HepG2 (cell line): ENCODE results near the gene FLYWCH1. TPM values are rescaled to one million over a fixed set of nuclear protein-coding genes. Genes with fewer than 3 reads are reported as not detected.

Experiments used
- ATF4 ChIP-seq, 2 experiments: fragments of 450-650 bp in 1 of 2; sonication (generic) in 1 of 2; formaldehyde crosslinking; IDR thresholded peaks; 2 replicates each; pipeline versions ENCODE4 v1.5.0 to v1.8.0; 2020 to 2022; ENCODE audit warnings: mild to moderate bottlenecking in 1 of 2, missing genetic modification reagents in 1 of 2
- ATF7 ChIP-seq, 2 experiments: fragments of 450-650 bp in 1 of 2; sonication (generic) in 1 of 2; formaldehyde crosslinking in 1 of 2; IDR thresholded peaks; 2 replicates each; pipeline versions ENCODE4 v1.4.0 to v1.6.1; 2016 to 2020; ENCODE audit warnings: antibody characterized with exemption in 1 of 2, mild to moderate bottlenecking in 1 of 2, missing genetic modification reagents in 1 of 2
- CBX5 ChIP-seq: sonication (generic); formaldehyde crosslinking; IDR thresholded peaks from 2 replicates; pipeline ENCODE4 v1.4.0; 2020; ENCODE audit warnings: missing genetic modification reagents, borderline replicate concordance
- FOXP1 ChIP-seq, 2 experiments: fragments of 450-650 bp in 1 of 2; IDR thresholded peaks; 2 replicates each; pipeline ENCODE4 v1.6.1; 2017 to 2018; ENCODE audit warnings: antibody characterized with exemption in 1 of 2
- GATAD1 ChIP-seq: IDR thresholded peaks from 2 replicates; pipeline ENCODE4 v1.6.1; 2016; ENCODE audit warnings: missing genetic modification reagents, missing compliant biosample characterization
- GPBP1L1 ChIP-seq: sonication (generic); formaldehyde crosslinking; IDR thresholded peaks from 2 replicates; pipeline ENCODE4 v1.5.0; 2020; ENCODE audit warnings: mild to moderate bottlenecking, missing genetic modification reagents
- HNF1B ChIP-seq: sonication (generic); formaldehyde crosslinking; IDR thresholded peaks from 2 replicates; pipeline ENCODE4 v1.5.1; 2020; ENCODE audit warnings: mild to moderate bottlenecking, moderate library complexity, missing genetic modification reagents
- ISX ChIP-seq: sonication (generic); formaldehyde crosslinking; conservative IDR thresholded peaks from 2 replicates; pipeline ENCODE4 v1.5.0; 2020; ENCODE audit warnings: missing genetic modification reagents
- KLF9 ChIP-seq: IDR thresholded peaks from 2 replicates; pipeline ENCODE4 v1.6.1; 2016; ENCODE audit warnings: low read depth
- NFE2 ChIP-seq: sonication (generic); formaldehyde crosslinking; IDR thresholded peaks from 2 replicates; pipeline ENCODE4 v1.4.0; 2020; ENCODE audit warnings: missing genetic modification reagents
- NPAS2 ChIP-seq: sonication (generic); formaldehyde crosslinking; IDR thresholded peaks from 2 replicates; pipeline ENCODE4 v1.8.0; 2022; ENCODE audit warnings: mild to moderate bottlenecking, missing genetic modification reagents, borderline replicate concordance
- RARG ChIP-seq: sonication (generic); formaldehyde crosslinking; IDR thresholded peaks from 2 replicates; pipeline ENCODE4 v1.4.0; 2020; ENCODE audit warnings: low read depth, mild to moderate bottlenecking, missing genetic modification reagents
- ZBTB20 ChIP-seq: sonication (generic); formaldehyde crosslinking; IDR thresholded peaks from 2 replicates; pipeline ENCODE4 v1.8.1; 2023; ENCODE audit warnings: missing genetic modification reagents, low read depth, mild to moderate bottlenecking, borderline replicate concordance
- ZBTB42 ChIP-seq: sonication (generic); formaldehyde crosslinking; IDR thresholded peaks from 2 replicates; pipeline ENCODE4 v1.5.0; 2020; ENCODE audit warnings: mild to moderate bottlenecking, missing genetic modification reagents
- ZEB1 ChIP-seq: IDR thresholded peaks from 2 replicates; pipeline ENCODE4 v1.6.1; 2012; ENCODE audit warnings: mild to moderate bottlenecking, low read depth, inconsistent platforms; ENCODE audit not compliant: insufficient replicate concordance
- ZFAT ChIP-seq: sonication (generic); formaldehyde crosslinking; conservative IDR thresholded peaks from 2 replicates; pipeline ENCODE4 v1.8.1; 2023; ENCODE audit warnings: missing genetic modification reagents, inconsistent platforms
- ZNF101 ChIP-seq: sonication (generic); formaldehyde crosslinking; IDR thresholded peaks from 2 replicates; pipeline ENCODE4 v1.4.0; 2020; ENCODE audit warnings: mild to moderate bottlenecking, low read depth, missing genetic modification reagents, borderline replicate concordance
- ZNF160 ChIP-seq: sonication (generic); formaldehyde crosslinking; IDR thresholded peaks from 2 replicates; pipeline ENCODE4 v1.8.0; 2022; ENCODE audit warnings: mild to moderate bottlenecking, inconsistent platforms, missing genetic modification reagents
- ZNF383 ChIP-seq: sonication (generic); formaldehyde crosslinking; IDR thresholded peaks from 2 replicates; pipeline ENCODE4 v1.4.0; 2020; ENCODE audit warnings: missing genetic modification reagents, mild to moderate bottlenecking, borderline replicate concordance
- ZNF550 ChIP-seq: sonication (generic); formaldehyde crosslinking; IDR thresholded peaks from 2 replicates; pipeline ENCODE4 v1.4.0; 2020; ENCODE audit warnings: mild to moderate bottlenecking, missing genetic modification reagents, borderline replicate concordance
- ZNF773 ChIP-seq: sonication (generic); formaldehyde crosslinking; IDR thresholded peaks from 2 replicates; pipeline ENCODE4 v1.4.0; 2020; ENCODE audit warnings: missing genetic modification reagents, borderline replicate concordance
- polyA plus RNA-seq, 8 experiments: library from polyadenylated mRNA; depleted of rRNA in 3 of 8; stranded (reverse) in 7 of 8; unstranded in 1 of 8; fragments of >200 nt; fragmentation: Illumina TruSeq in 4 of 8; extraction: Trizol in 4 of 8; gene quantifications; 2 replicates each; pipeline versions ENCODE4 v1.2.1 to v1.2.3, GENCODE V29; 2011 to 2016; ENCODE audit warnings: low read depth in 4 of 8, missing spikeins in 1 of 8, mixed read lengths in 1 of 8; ENCODE audit not compliant: insufficient read depth in 1 of 8
- total RNA-seq, 5 experiments: library from RNA; depleted of rRNA; stranded (reverse); fragments of >200 nt; fragmentation: Illumina TruSeq; extraction: Trizol; gene quantifications; 2 replicates each; pipeline ENCODE4 v1.2.3, GENCODE V29; 2016; ENCODE audit warnings: low read depth in 1 of 5
- TF ChIP-seq, protein P1 (sequence below): sonication (generic); formaldehyde crosslinking; IDR thresholded peaks from 2 replicates; pipeline ENCODE4 v1.4.0; 2020; ENCODE audit warnings: missing genetic modification reagents, borderline replicate concordance

Gene FLYWCH1
- total and polyA plus RNA-seq, 2 of the 13 experiments (the other 11 are each of a cell fraction or from before 2014, with no cell fraction given): 7.3 to 12.4 TPM

- TF ChIP-seq GPBP1L1 (no peak), RARG (no peak), FOXP1 (IDR thresholded peaks at IDR 0.05) (no peak), FOXP1 (CRISPR knock-in tag; IDR thresholded peaks at IDR 0.05) (0 out of 2 replicates have a peak, but pooled peaks have one; percentile 15), ZNF773 (CRISPR knock-in tag) (0 out of 2 replicates have a peak, but pooled peaks have one; percentile 38), ZNF550 (CRISPR knock-in tag) (no peak), CBX5 (CRISPR knock-in tag) (no peak), ZNF160 (CRISPR knock-in tag) (0 out of 2 replicates have a peak, but pooled peaks have one; percentile 16), ATF4 (CRISPR knock-in tag; IDR thresholded peaks at IDR 0.05) (no peak), ISX (no peak), ZNF383 (CRISPR knock-in tag) (no peak), ZNF101 (CRISPR knock-in tag) (no peak), ZBTB42 (CRISPR knock-in tag) (no peak), HNF1B (CRISPR knock-in tag) (peak; percentile 81; the same call in 1 of the 2 replicates), ZBTB20 (CRISPR knock-in tag) (0 out of 2 replicates have a peak, but pooled peaks have one; percentile 48), ZFAT (CRISPR knock-in tag) (no peak), ATF7 (IDR thresholded peaks at IDR 0.05) (no peak), ATF7 (CRISPR knock-in tag; IDR thresholded peaks at IDR 0.05) (no peak), NPAS2 (CRISPR knock-in tag) (no peak), ZEB1 (no peak), NFE2 (CRISPR knock-in tag) (no peak), KLF9 (CRISPR knock-in tag) (no peak), GATAD1 (CRISPR knock-in tag) (peak; percentile 81)
- TF ChIP-seq, protein P1, sequence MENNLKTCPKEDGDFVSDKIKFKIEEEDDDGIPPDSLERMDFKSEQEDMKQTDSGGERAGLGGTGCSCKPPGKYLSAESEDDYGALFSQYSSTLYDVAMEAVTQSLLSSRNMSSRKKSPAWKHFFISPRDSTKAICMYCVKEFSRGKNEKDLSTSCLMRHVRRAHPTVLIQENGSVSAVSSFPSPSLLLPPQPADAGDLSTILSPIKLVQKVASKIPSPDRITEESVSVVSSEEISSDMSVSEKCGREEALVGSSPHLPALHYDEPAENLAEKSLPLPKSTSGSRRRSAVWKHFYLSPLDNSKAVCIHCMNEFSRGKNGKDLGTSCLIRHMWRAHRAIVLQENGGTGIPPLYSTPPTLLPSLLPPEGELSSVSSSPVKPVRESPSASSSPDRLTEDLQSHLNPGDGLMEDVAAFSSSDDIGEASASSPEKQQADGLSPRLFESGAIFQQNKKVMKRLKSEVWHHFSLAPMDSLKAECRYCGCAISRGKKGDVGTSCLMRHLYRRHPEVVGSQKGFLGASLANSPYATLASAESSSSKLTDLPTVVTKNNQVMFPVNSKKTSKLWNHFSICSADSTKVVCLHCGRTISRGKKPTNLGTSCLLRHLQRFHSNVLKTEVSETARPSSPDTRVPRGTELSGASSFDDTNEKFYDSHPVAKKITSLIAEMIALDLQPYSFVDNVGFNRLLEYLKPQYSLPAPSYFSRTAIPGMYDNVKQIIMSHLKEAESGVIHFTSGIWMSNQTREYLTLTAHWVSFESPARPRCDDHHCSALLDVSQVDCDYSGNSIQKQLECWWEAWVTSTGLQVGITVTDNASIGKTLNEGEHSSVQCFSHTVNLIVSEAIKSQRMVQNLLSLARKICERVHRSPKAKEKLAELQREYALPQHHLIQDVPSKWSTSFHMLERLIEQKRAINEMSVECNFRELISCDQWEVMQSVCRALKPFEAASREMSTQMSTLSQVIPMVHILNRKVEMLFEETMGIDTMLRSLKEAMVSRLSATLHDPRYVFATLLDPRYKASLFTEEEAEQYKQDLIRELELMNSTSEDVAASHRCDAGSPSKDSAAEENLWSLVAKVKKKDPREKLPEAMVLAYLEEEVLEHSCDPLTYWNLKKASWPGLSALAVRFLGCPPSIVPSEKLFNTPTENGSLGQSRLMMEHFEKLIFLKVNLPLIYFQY (CRISPR knock-in tag): no peak
These were observed at the start of gene FLYWCH1 (continued) for GRCh38 chr16:2911638-2912329.
